GM21717 (cell line): ENCODE data around the gene PRXL2B.
"Not testable (repeated sequence)": the region's sequence is repeated elsewhere in the genome, so short reads cannot be mapped to it uniquely, and the experiment has no call there.

Source experiments
- ATAC-seq: cut with Tn5 transposase; IDR thresholded peaks from one replicate; pipeline ENCODE4 v1.9.1; 2021; ENCODE audit warnings: mild to moderate bottlenecking, moderate library complexity; ENCODE audit not compliant: unreplicated experiment

PRXL2B gene, protein sequence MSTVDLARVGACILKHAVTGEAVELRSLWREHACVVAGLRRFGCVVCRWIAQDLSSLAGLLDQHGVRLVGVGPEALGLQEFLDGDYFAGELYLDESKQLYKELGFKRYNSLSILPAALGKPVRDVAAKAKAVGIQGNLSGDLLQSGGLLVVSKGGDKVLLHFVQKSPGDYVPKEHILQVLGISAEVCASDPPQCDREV

GRCh38 chr1:2586154-2587070 lies at the start of gene PRXL2B:
Gene PRXL2B, plus strand, starts transcription at chr1:2586777. Its CDS starts 109 bp downstream, at chr1:2586886.
- ATAC-seq, result peak; percentile 55

GRCh38 chr1:2537784-2538115 lies 48.8 kb upstream of the PRXL2B start:
- ATAC-seq, result no peak

DNA sequence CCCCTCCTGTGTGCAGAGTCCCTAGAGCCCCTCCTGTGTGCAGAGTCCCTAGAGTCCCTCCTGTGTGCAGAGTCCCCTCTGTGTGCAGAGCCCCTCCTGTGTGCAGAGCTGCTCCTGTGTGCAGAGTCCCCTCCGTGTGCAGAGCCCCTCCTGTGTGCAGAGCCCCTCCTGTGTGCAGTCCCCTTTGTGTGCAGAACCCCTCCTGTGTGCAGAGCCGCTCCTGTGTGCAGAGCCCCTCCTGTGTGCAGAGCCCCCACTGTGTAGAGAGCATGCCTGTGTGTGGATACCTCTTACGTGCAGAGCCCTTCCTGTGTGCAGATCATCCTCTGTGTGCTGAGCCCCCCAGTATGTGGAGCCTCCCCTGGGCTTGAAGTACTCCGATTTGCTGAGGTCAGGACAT lies 48.2 kb upstream of the PRXL2B start:
- no peak for ATAC-seq

GRCh38 chr1:2538872-2539271 lies 47.7 kb upstream of the PRXL2B start:
- no peak for ATAC-seq

DNA sequence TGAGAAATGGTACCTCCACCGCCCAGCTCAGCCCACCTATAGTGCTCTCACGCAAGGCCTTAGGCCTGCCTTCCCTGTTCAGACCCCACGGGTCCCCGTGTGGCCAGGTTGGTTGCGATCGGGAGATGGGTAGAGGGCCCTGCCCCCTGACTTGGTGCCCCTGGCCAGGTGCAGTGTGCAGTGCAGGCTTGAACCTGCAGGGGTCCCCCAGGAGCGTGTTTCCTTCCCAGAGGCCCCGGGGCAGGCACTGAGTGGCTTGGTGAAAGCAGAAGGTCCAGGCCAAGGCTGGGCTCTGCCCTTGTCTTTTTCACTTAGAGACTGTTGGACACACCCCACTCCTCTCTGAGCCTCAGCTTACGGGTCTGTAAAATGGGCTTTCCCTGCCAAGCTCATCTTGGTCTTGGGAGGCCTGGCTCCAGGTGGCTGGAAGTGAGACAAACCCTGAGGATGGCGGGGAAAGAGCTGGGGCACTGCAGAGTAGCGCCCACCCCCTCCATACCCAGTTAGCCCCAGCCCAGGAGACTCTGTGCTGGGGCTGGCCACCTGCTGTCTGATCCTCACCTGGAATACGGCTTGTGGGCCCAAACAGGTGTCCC lies 47.2 kb upstream of the PRXL2B start:
- no peak for ATAC-seq

GRCh38 chr1:2540816-2541492 lies 45.6 kb upstream of the PRXL2B start:
- no peak for ATAC-seq

DNA sequence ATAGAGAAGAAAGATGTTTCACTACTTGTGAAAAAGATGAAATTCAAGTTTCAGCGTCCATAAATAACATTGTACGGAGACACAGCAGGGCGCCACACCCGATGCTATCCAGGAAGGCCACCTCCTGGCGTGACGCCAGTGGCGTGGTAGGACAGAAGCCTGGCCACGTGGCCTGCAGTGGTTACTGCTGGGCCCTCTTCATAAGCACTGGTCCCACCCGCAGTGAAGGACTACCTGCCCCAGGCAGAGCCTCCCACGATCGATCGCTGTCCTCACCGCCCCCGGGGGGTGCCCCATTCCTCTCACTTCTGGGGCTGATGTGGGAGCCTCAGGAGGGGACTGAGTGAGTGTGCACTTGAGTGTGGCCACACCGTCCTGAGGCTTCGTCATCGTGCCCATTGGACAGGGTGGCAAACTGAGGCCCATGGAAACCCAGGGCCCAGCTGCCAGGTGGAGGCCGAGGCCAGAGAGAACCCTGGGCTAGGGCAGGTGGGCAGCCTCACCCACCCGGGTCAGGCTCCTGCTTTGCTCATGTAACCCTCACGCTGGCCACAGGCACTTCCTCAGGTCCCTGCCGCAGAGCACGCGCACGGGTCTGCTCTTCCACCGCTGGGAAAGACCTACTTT lies 44.8 kb upstream of the PRXL2B start:
- no peak for ATAC-seq

DNA sequence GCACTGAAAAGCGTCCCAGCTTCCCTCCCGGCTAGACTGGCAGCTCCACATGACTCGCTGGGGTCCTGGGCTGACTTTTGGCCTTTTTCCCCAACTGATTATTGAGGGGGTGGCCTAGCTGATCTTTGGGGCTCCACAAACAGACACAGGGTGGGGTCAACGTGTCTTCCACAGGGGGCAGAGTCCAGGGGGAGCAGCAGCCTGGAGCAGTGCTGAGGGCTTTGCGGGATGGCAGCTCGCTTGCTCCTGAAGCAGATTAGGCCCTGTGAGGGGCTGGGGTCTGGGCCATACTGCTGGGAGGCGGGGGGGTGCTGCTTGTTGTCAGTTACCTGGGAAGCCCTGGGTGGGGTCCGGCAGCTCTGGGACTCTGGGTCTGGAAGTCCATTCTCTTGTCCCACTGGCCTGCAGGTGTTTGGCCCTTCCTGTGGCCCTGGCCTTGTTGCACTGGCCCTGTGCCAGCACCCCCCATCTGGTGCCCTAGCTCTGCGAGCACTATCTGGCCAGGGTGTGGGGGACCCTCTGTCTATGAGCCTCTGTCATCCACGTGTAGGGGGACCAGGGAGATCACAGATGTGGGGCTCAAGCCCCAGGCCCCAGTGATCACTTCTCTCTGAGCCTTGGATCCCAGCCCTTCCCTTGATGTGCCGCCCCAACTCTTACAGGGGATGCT lies 44.2 kb upstream of the PRXL2B start:
- ATAC-seq, result no peak

GRCh38 chr1:2543543-2544092 lies 43.0 kb upstream of the PRXL2B start:
- no peak for ATAC-seq

DNA sequence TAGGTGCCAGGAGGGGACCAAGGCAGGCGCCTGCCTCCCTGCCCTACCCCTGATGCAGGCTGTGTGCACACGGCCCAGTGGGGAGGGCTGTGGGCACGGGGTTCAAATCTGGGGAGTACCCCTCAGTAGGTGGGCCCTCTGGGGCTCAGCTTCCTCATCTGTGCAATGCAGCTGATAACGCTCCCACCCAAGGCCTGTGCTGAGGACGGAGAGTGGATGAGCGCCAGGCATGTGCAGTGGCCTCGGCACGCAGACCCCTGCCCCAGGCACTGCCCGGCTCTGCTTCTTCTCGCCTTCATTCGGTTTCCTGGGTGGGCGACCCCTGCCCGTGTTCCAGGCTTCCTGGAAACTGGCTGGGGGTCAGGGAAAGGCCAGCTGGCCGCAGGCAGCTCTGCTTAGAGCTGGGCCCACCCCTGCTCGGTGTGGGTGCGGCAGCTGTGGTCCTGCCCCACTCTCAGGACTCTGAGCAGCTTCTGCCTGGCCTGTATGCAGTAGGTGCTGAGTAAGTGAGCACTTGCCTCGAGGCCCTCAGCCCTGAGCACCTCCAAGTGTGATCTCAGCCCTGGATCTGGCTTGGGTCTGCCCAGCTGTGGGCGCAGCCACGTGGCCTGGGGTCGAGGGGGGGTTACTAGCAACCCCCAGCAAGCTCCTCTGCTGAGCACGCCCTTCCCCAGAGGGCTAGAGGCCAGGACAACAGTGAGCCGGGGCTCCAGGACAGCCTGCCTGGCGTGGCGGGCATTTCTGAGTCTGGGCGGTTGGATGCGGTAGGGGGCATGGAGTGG lies 42.3 kb upstream of the PRXL2B start:
- ATAC-seq, result no peak

- no peak for ATAC-seq
These were observed 41.5 kb upstream of the PRXL2B start for GRCh38 chr1:2544875-2545640.

DNA sequence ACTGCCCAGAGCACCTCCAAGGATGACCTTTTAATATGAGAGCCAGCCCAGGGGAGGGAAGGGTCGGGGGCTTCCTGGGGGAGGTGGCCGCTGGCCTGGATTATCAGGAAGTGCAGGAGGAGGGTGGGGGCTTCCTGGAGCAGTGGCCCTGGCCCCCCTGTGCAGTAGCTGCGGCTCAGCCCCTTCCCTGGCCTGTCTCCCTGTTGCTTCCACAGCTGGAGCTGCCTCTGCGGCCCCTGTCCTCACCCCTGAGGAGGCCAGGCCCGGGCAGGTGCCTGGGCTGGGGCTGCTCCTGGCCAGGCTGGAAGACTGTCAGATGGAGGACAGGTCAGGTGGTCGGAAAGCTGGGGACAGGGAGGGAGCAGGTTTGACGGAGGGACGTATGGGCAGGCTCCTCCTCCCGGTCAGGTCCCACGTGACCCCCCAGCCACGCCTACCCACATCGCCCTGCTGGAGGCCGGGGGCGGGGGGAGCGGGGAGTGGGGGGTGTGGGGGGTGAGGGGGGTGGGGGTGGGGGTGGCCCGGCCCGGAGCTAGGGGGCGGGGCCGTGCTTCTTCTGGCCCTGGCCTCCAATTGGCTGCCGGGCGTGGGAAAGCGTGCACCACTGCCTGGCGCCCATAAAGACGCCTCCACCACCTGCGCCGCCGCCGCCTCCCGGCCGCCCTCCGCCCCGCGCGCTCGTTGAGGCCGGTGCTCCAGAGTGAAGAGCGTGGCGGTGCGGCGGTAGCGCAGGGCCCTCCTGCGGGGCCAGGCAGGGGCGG lies 40.6 kb upstream of the PRXL2B start:
- ATAC-seq, result peak; percentile 28

GRCh38 chr1:2546515-2547209 lies 39.9 kb upstream of the PRXL2B start:
- ATAC-seq, result peak; percentile 28

DNA sequence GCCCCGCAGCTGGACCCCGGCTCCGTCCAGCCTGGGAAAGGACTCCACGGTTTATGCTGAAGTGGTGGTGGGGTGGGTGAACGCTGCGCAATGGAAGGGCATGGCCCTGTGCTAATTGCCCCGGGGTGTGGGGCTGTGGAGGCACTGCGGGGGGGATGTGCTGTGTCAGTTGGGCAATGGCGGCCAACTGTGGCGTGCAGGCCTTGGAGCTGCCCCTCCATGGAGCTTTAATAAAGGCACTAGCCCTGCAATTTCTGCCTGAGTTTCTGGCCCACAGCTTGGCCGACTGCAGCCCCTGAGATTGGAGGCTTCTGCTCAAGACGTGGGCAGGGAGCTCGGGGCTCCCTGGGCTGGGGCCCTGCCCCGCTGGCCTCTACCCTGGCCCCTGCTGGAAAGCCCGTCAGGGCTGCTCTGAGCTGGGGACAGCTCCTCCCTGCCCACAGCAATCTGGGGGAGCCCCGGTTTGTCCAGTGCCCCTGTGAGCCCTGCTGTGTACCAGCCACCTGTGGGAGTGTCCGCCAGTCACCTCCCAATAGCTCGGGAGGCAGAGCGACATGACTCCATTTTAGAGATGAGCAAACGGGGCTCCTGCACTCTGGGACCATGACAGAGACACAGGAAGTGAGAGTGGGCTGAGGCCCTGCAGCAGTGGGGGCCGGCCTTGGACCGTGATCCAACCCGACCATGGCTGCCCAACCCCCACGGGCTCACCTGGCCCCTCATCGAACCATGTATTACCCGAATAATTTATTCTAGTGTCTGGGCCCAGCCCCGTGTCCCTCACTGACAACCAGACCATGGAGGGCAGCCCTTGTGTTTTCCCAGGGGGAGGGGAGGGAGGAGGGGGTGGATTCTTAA lies 39.1 kb upstream of the PRXL2B start:
- ATAC-seq, result no peak

GRCh38 chr1:2548068-2548589 lies 38.4 kb upstream of the PRXL2B start:
- ATAC-seq, result peak; percentile 19

DNA sequence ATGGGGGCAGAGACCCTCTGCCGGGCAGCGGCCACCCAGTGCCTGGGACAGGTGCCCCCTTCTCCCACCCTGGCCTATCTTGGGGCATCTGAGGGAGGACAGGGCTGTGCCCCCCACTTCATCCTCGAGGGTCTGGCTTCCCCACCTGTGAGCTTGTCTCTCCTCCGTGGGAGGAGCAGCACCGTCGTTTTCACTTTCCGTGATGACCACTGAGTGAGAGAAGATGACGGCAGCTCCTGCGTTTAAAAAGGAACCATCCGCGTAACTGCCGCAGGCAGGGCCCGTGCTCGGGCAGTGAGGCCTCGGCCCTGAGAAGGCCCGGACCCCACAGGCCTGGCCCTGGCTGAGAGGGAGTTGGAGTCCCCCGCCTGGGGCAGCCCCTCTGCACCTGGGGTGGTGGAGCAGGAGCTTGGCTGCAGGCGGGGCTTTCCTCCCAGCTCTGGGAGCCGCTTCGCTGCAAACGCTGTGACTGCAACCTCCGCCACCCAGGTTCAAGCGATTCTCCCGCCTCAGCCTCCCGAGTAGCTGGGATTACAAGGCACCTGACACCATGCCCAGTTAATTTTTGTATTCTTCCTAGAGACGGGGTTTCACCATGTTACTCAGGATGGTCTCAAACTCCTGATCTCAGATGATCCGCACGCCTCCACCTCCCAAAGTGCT lies 37.1 kb upstream of the PRXL2B start:
- not testable (repeated sequence) for ATAC-seq
